ENCODE results near the gene RYR3. TPM values are rescaled to one million over a fixed set of nuclear protein-coding genes. Genes with fewer than 3 reads are reported as not detected.

Gene RYR3
- total RNA-seq, 1 experiment from 2014 or later, result 0.66 TPM

DNA sequence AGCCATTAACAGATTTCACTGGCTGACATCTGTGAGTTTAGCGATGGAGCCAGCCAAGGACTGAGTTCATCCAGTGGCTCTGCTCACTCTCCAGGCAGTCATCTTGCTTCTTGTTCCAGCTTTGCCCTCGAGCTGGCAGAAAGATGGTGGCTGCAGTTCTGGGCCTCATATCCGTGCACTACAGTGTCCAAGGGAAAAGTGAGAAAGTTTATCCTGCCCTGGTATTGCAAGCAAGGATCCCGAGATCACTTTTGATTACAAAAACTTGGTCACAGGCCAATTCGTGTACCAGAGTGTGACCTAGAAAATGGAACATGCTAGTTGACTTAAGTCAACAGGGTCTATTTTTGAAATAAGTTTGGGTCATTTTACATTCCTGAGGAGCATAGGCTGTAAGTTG lies 369.6 kb downstream of the RYR3 start:
- Mint-ChIP-seq H3K36me3 (ENCODE audit: insufficient read depth, unreplicated experiment) (no peaks in the 10 kb centered on the region), H3K9me3 (ENCODE audit: unreplicated experiment) (no peaks in the 10 kb centered on the region), H3K27me3 (ENCODE audit: insufficient read depth, unreplicated experiment) (peaks cover 26% of the 10 kb centered on the region), H3K4me3 (ENCODE audit: unreplicated experiment) (no peak overlapping the region), H3K27ac (ENCODE audit: unreplicated experiment) (no peak overlapping the region), H3K4me1 (ENCODE audit: low read depth, unreplicated experiment) (no peaks in the 10 kb centered on the region)
- no peak overlapping the region for H3K4me3 ChIP-seq (ENCODE audit: low read depth, low read length)
- no peaks in the 10 kb centered on the region; the same call in 1 of the 2 replicates for H3K27me3 ChIP-seq (replicated peaks; ENCODE audit: control insufficient read depth, insufficient read depth, low read length)
- POLR2A ChIA-PET, result no interaction called here
- no peaks in the 10 kb centered on the region for H3K9me3 ChIP-seq
- no peaks in the 10 kb centered on the region for H3K36me3 ChIP-seq (ENCODE audit: control insufficient read depth, insufficient read depth, low read length)
- CTCF ChIA-PET, result no interaction called here
- TF ChIP-seq, protein P1, sequence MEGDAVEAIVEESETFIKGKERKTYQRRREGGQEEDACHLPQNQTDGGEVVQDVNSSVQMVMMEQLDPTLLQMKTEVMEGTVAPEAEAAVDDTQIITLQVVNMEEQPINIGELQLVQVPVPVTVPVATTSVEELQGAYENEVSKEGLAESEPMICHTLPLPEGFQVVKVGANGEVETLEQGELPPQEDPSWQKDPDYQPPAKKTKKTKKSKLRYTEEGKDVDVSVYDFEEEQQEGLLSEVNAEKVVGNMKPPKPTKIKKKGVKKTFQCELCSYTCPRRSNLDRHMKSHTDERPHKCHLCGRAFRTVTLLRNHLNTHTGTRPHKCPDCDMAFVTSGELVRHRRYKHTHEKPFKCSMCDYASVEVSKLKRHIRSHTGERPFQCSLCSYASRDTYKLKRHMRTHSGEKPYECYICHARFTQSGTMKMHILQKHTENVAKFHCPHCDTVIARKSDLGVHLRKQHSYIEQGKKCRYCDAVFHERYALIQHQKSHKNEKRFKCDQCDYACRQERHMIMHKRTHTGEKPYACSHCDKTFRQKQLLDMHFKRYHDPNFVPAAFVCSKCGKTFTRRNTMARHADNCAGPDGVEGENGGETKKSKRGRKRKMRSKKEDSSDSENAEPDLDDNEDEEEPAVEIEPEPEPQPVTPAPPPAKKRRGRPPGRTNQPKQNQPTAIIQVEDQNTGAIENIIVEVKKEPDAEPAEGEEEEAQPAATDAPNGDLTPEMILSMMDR (IDR thresholded peaks at IDR 0.05; ENCODE audit: insufficient read depth in 1 of 2, low read depth in 1 of 2, low read length in 1 of 2, severe bottlenecking in 1 of 2, unreplicated experiment in 1 of 2), result no peak
- H3K4me1 ChIP-seq, result no peaks in the 10 kb centered on the region
- no peak for DNase-seq
- intact Hi-C loops (cut with micrococcal nuclease; ENCODE audit: unreplicated experiment), result no loop called here
- BruUV-seq (replicated peaks), result no TSS peak

DNA sequence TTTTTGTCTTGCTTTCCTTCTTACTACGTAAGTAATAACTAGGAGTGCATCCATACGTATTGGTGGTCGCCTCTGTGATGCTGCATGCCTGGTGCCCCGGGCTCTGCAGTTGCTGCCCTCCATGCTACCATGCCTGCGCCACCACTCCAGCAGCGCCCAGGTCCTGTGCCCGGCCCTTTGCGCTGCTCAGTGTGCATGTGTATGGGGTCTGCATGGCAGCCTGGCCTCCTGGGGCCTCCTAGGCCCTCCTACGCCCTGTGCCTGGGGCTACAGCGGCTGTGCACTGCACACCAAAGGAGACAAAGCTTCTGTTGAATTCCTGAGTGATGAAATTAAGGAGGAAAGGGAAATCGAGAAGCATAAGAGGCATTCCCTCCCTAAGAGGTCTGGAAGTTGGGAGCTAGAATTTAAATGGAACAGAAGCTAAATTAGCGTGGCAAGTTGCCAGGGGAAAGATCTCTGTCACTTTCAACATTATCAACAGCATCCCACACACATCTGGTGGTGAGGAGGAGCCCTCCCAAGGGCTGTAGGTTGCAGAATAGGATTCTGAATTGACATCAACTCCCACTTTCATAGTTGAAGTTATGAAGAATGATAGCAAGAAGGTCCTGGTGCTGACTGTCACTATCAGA lies 382.5 kb downstream of the RYR3 start:
- no TSS peak for BruUV-seq (replicated peaks)
- TF ChIP-seq, protein P1 (IDR thresholded peaks at IDR 0.05; ENCODE audit: insufficient read depth in 1 of 2, low read depth in 1 of 2, low read length in 1 of 2, severe bottlenecking in 1 of 2, unreplicated experiment in 1 of 2), result no peak
- CTCF ChIA-PET, result interaction anchor here (0.7 kb wide), 1 partner anchor 348 kb away, joined by 3 read pairs; no protein-coding TSS in a partner anchor

DNA sequence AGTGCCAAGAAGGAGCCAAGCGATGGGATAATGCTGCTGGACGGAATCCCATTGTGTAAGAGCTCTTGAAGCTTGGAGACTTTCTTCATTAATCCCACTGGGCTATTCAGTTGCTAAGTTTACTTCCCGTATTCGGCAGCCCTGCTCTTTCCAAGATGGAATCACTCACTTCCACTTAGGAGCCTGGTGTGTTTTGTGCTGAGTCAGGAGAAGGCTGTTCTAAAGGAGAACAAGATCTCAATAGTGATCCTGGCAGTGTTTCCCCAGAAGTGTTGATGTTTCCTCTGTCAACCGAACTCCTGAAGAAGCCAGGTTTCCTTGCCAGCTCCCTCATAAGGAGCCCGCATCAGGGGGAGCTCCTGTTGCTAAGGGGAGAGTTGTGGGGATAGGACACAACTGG lies 387.4 kb downstream of the RYR3 start:
- Histone ChIP-seq H3K4me1 (no peaks in the 10 kb centered on the region), H3K9me3 (no peaks in the 10 kb centered on the region), H3K27me3 (replicated peaks; ENCODE audit: control insufficient read depth, insufficient read depth, low read length) (no peaks in the 10 kb centered on the region), H3K4me3 (ENCODE audit: low read depth, low read length) (no peak overlapping the region), H3K36me3 (ENCODE audit: control insufficient read depth, insufficient read depth, low read length) (no peaks in the 10 kb centered on the region)
- no peak overlapping the region for H3K4me3 Mint-ChIP-seq (ENCODE audit: unreplicated experiment)
- intact Hi-C loops (cut with micrococcal nuclease; ENCODE audit: unreplicated experiment), result no loop called here
- CTCF ChIA-PET, result no interaction called here
- peaks cover 9% of the 10 kb centered on the region for H3K27me3 Mint-ChIP-seq (ENCODE audit: insufficient read depth, unreplicated experiment)
- POLR2A ChIA-PET, result no interaction called here
- no TSS peak for BruUV-seq (replicated peaks)
- H3K4me1 Mint-ChIP-seq (ENCODE audit: low read depth, unreplicated experiment), result no peaks in the 10 kb centered on the region
- TF ChIP-seq, protein P1 (IDR thresholded peaks at IDR 0.05; ENCODE audit: insufficient read depth in 1 of 2, low read depth in 1 of 2, low read length in 1 of 2, severe bottlenecking in 1 of 2, unreplicated experiment in 1 of 2), result no peak
- H3K27ac Mint-ChIP-seq (ENCODE audit: unreplicated experiment), result no peak overlapping the region
- H3K9me3 Mint-ChIP-seq (ENCODE audit: unreplicated experiment), result no peaks in the 10 kb centered on the region
- no peak for DNase-seq
- H3K36me3 Mint-ChIP-seq (ENCODE audit: insufficient read depth, unreplicated experiment), result no peaks in the 10 kb centered on the region

More for the DNA sequence above, 382.5 kb downstream of the RYR3 start:
- Mint-ChIP-seq H3K27me3 (ENCODE audit: insufficient read depth, unreplicated experiment) (peaks cover 11% of the 10 kb centered on the region), H3K4me1 (ENCODE audit: low read depth, unreplicated experiment) (no peaks in the 10 kb centered on the region), H3K27ac (ENCODE audit: unreplicated experiment) (no peak overlapping the region), H3K9me3 (ENCODE audit: unreplicated experiment) (no peaks in the 10 kb centered on the region), H3K4me3 (ENCODE audit: unreplicated experiment) (no peak overlapping the region), H3K36me3 (ENCODE audit: insufficient read depth, unreplicated experiment) (no peaks in the 10 kb centered on the region)
- H3K36me3 ChIP-seq (ENCODE audit: control insufficient read depth, insufficient read depth, low read length), result no peaks in the 10 kb centered on the region
- POLR2A ChIA-PET, result no interaction called here
- no peaks in the 10 kb centered on the region for H3K4me1 ChIP-seq
- no peak for DNase-seq
- intact Hi-C loops (cut with micrococcal nuclease; ENCODE audit: unreplicated experiment), result no loop called here
- no peaks in the 10 kb centered on the region for H3K27me3 ChIP-seq (replicated peaks; ENCODE audit: control insufficient read depth, insufficient read depth, low read length)
- H3K9me3 ChIP-seq, result no peaks in the 10 kb centered on the region
- H3K4me3 ChIP-seq (ENCODE audit: low read depth, low read length), result no peak overlapping the region
